Dermis blood vessel endothelial cell (primary cell): Measurements from ENCODE around the gene NPLOC4. TPM values are rescaled to one million over a fixed set of nuclear protein-coding genes. Genes with fewer than 3 reads are reported as not detected.
"Not testable (repeated sequence)": the region's sequence is repeated elsewhere in the genome, so short reads cannot be mapped to it uniquely, and the experiment has no call there.

Experiments used
- DNase-seq: peaks from one replicate; pipeline ENCODE4 v3.0.0; 2010
- total RNA-seq: library from RNA; depleted of rRNA; stranded (reverse); fragments of >200 nt; gene quantifications from 2 replicates; pipeline ENCODE4 v1.2.3, GENCODE V29; 2014

NPLOC4 gene
- total RNA-seq, 1 donor from 2014 or later: 83.9 TPM

- DNase-seq: no peak
Measured at GRCh38 chr17:81532490-81533287, 104.2 kb downstream of the NPLOC4 start.

GRCh38 chr17:81531998-81532404 is 104.9 kb downstream of the NPLOC4 start:
- not testable (repeated sequence) for DNase-seq

- DNase-seq: not testable (repeated sequence)
Measured at GRCh38 chr17:81531013-81531412, 105.9 kb downstream of the NPLOC4 start.

GRCh38 chr17:81529437-81529803 is 107.5 kb downstream of the NPLOC4 start:
- DNase-seq: no peak

- no peak for DNase-seq
Measured at GRCh38 chr17:81528651-81529436, 108.1 kb downstream of the NPLOC4 start.

GRCh38 chr17:81528384-81528650 is 108.6 kb downstream of the NPLOC4 start:
- no peak for DNase-seq

GRCh38 chr17:81527591-81528383 is 109.1 kb downstream of the NPLOC4 start, which contains the start of gene FSCN2:
FSCN2 (plus strand) TSS chr17:81528377; CDS start chr17:81528532, 155 bp downstream.
- DNase-seq: peak; percentile 33

- no peak for DNase-seq
Measured at GRCh38 chr17:81526662-81527571, 110.0 kb downstream of the NPLOC4 start.

GRCh38 chr17:81524865-81525159 is 112.1 kb downstream of the NPLOC4 start:
- DNase-seq: no peak

- no peak for DNase-seq
Measured at GRCh38 chr17:81524039-81524864, 112.7 kb downstream of the NPLOC4 start.

- DNase-seq: no peak
Measured at GRCh38 chr17:81523402-81524038, 113.4 kb downstream of the NPLOC4 start.

- peak; percentile 48 for DNase-seq
Measured at GRCh38 chr17:81522491-81523401, 114.2 kb downstream of the NPLOC4 start.

- no peak for DNase-seq
Measured at GRCh38 chr17:81520021-81520901, 116.7 kb downstream of the NPLOC4 start.

- peak; percentile 32 for DNase-seq
Measured at GRCh38 chr17:81519284-81520020, 117.5 kb downstream of the NPLOC4 start.

- peak; percentile 32 for DNase-seq
Measured at GRCh38 chr17:81518785-81519283, 118.1 kb downstream of the NPLOC4 start.

GRCh38 chr17:81518113-81518784 is 118.7 kb downstream of the NPLOC4 start:
- DNase-seq: no peak
